Measurements from ENCODE around the gene GNAI1.

Gene GNAI1

GRCh38 chr7:80181411-80181810 lies 46.8 kb downstream of the GNAI1 start:
- no peaks in the 10 kb centered on the region for H3K4me1 ChIP-seq (ENCODE audit: low read depth, poor library complexity, severe bottlenecking)
- no peaks in the 10 kb centered on the region for H3K79me2 ChIP-seq (ENCODE audit: insufficient read depth, low read depth)
- H3K4me3 ChIP-seq (IDR thresholded peaks at IDR 0.05; ENCODE audit: insufficient read depth, low read depth, low read length): no peak overlapping the region
- no peaks in the 10 kb centered on the region for H4K20me1 ChIP-seq (ENCODE audit: insufficient read depth)
- no peaks in the 10 kb centered on the region for H3K36me3 ChIP-seq (ENCODE audit: insufficient read depth)
- H3K4me2 ChIP-seq: no peak overlapping the region
- TF ChIP-seq CTCF (conservative IDR thresholded peaks at IDR 0.05; ENCODE audit: low read depth, low read length): no peak
- H3K9ac ChIP-seq: no peak overlapping the region
- no peak overlapping the region for H3K27ac ChIP-seq
- H3K27me3 ChIP-seq (ENCODE audit: insufficient read depth, low read depth): no peaks in the 10 kb centered on the region
- no peak overlapping the region for H2AFZ ChIP-seq (ENCODE audit: low read depth)

GRCh38 chr7:80182630-80183276 lies 48.1 kb downstream of the GNAI1 start:
- no peaks in the 10 kb centered on the region for H3K79me2 ChIP-seq (ENCODE audit: insufficient read depth, low read depth)
- H3K27ac ChIP-seq: no peak overlapping the region
- no peak overlapping the region for H3K9ac ChIP-seq
- no peaks in the 10 kb centered on the region for H3K4me1 ChIP-seq (ENCODE audit: low read depth, poor library complexity, severe bottlenecking)
- H3K27me3 ChIP-seq (ENCODE audit: insufficient read depth, low read depth): no peaks in the 10 kb centered on the region
- TF ChIP-seq CTCF (conservative IDR thresholded peaks at IDR 0.05; ENCODE audit: low read depth, low read length): no peak
- no peak overlapping the region for H2AFZ ChIP-seq (ENCODE audit: low read depth)
- no peaks in the 10 kb centered on the region for H4K20me1 ChIP-seq (ENCODE audit: insufficient read depth)
- no peak overlapping the region for H3K4me2 ChIP-seq
- H3K36me3 ChIP-seq (ENCODE audit: insufficient read depth): no peaks in the 10 kb centered on the region
- no peak overlapping the region for H3K4me3 ChIP-seq (IDR thresholded peaks at IDR 0.05; ENCODE audit: insufficient read depth, low read depth, low read length)

- Histone ChIP-seq H2AFZ (ENCODE audit: low read depth) (no peak overlapping the region), H3K79me2 (ENCODE audit: insufficient read depth, low read depth) (no peaks in the 10 kb centered on the region), H3K9ac (no peak overlapping the region)
Measured at GRCh38 chr7:80183351-80183750, 48.7 kb downstream of the GNAI1 start.

GRCh38 chr7:80183900-80184685 lies 49.5 kb downstream of the GNAI1 start:
- no peaks in the 10 kb centered on the region for H3K36me3 ChIP-seq (ENCODE audit: insufficient read depth)
- no peak overlapping the region for H3K9ac ChIP-seq
- H3K4me2 ChIP-seq: no peak overlapping the region
- H2AFZ ChIP-seq (ENCODE audit: low read depth): no peak overlapping the region
- H4K20me1 ChIP-seq (ENCODE audit: insufficient read depth): no peaks in the 10 kb centered on the region
- H3K4me1 ChIP-seq (ENCODE audit: low read depth, poor library complexity, severe bottlenecking): no peaks in the 10 kb centered on the region
- TF ChIP-seq CTCF (conservative IDR thresholded peaks at IDR 0.05; ENCODE audit: low read depth, low read length): no peak
- H3K27me3 ChIP-seq (ENCODE audit: insufficient read depth, low read depth): no peaks in the 10 kb centered on the region
- no peaks in the 10 kb centered on the region for H3K79me2 ChIP-seq (ENCODE audit: insufficient read depth, low read depth)
- no peak overlapping the region for H3K4me3 ChIP-seq (IDR thresholded peaks at IDR 0.05; ENCODE audit: insufficient read depth, low read depth, low read length)
- H3K27ac ChIP-seq: no peak overlapping the region

More at GRCh38 chr7:80183351-80183750, 48.7 kb downstream of the GNAI1 start:
- Histone ChIP-seq H3K4me1 (ENCODE audit: low read depth, poor library complexity, severe bottlenecking) (no peaks in the 10 kb centered on the region), H3K4me3 (IDR thresholded peaks at IDR 0.05; ENCODE audit: insufficient read depth, low read depth, low read length) (no peak overlapping the region), H3K27ac (no peak overlapping the region), H3K36me3 (ENCODE audit: insufficient read depth) (no peaks in the 10 kb centered on the region), H3K4me2 (no peak overlapping the region), H4K20me1 (ENCODE audit: insufficient read depth) (no peaks in the 10 kb centered on the region), H3K27me3 (ENCODE audit: insufficient read depth, low read depth) (no peaks in the 10 kb centered on the region)
- no peak for TF ChIP-seq CTCF (conservative IDR thresholded peaks at IDR 0.05; ENCODE audit: low read depth, low read length)
